Upper lobe of left lung (tissue), 4 donors: ENCODE data around the gene SUCO.

ENCODE experiments used
- POLR2AphosphoS5 ChIP-seq, 2 donors: sonication (generic); formaldehyde crosslinking; IDR thresholded peaks; one replicate each; pipeline ENCODE4 v1.5.1; 2017; ENCODE audit warnings: antibody characterized with exemption in 2 of 2
- TF ChIP-seq, protein P1 (sequence below), 6 experiments: fragments of 450-650 bp in 4 of 6; fragments of 200-600 bp in 2 of 6; sonication (generic) in 2 of 6; IDR thresholded peaks; one replicate each; pipeline ENCODE4 v1.5.1; 2016 to 2019; ENCODE audit warnings: antibody characterized with exemption in 6 of 6

DNA sequence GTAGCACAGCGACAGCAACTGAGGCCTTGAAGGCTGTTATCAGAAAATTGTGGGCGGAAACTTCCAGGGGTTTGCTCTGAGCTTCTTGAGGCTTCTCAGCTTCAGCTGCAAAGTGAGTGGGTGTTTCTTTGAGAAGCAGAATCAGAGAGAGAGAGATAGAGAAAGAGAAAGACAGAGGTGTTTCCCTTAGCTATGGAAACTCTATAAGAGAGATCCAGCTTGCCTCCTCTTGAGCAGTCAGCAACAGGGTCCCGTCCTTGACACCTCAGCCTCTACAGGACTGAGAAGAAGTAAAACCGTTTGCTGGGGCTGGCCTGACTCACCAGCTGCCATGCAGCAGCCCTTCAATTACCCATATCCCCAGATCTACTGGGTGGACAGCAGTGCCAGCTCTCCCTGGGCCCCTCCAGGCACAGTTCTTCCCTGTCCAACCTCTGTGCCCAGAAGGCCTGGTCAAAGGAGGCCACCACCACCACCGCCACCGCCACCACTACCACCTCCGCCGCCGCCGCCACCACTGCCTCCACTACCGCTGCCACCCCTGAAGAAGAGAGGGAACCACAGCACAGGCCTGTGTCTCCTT, 126.0 kb downstream of the SUCO start, which contains the start of gene FASLG:
- no peak for TF ChIP-seq POLR2AphosphoS5 (IDR thresholded peaks at IDR 0.05)
- TF ChIP-seq, protein P1, sequence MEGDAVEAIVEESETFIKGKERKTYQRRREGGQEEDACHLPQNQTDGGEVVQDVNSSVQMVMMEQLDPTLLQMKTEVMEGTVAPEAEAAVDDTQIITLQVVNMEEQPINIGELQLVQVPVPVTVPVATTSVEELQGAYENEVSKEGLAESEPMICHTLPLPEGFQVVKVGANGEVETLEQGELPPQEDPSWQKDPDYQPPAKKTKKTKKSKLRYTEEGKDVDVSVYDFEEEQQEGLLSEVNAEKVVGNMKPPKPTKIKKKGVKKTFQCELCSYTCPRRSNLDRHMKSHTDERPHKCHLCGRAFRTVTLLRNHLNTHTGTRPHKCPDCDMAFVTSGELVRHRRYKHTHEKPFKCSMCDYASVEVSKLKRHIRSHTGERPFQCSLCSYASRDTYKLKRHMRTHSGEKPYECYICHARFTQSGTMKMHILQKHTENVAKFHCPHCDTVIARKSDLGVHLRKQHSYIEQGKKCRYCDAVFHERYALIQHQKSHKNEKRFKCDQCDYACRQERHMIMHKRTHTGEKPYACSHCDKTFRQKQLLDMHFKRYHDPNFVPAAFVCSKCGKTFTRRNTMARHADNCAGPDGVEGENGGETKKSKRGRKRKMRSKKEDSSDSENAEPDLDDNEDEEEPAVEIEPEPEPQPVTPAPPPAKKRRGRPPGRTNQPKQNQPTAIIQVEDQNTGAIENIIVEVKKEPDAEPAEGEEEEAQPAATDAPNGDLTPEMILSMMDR (IDR thresholded peaks at IDR 0.05) = no peak
